Epidermal melanocyte (primary cell): Measurements from ENCODE around the gene POLR3G.

ENCODE experiments used
- DNase-seq: peaks from one replicate; pipeline ENCODE4 v3.0.0; 2011; ENCODE audit warnings: low spot score; ENCODE audit not compliant: insufficient read length

POLR3G gene

GRCh38 chr5:90550963-90551362 lies 76.3 kb downstream of the POLR3G start:
- DNase-seq, result no peak

DNA sequence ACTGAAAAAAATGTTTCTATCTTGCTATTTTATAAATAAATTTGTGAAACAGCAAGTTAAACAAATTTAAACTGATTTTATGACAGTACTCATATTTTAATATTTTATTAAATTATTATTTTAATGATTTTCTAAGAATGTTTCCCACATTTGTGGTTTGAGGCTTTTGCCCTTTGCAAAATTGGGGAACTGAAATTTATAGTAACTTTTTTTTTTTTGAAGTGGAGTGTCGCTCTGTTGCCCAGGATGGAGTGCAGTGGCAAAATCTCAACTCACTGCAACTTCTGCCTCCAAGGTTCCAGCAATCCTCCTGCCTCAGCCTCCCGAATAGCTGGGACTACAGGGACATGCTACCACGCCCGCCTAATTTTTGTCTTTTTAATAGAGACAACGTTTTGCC lies 76.7 kb downstream of the POLR3G start:
- no peak for DNase-seq

GRCh38 chr5:90553711-90554110 lies 79.0 kb downstream of the POLR3G start:
- no peak for DNase-seq

- no peak for DNase-seq
Observed at GRCh38 chr5:90554358-90555006, 79.8 kb downstream of the POLR3G start.

DNA sequence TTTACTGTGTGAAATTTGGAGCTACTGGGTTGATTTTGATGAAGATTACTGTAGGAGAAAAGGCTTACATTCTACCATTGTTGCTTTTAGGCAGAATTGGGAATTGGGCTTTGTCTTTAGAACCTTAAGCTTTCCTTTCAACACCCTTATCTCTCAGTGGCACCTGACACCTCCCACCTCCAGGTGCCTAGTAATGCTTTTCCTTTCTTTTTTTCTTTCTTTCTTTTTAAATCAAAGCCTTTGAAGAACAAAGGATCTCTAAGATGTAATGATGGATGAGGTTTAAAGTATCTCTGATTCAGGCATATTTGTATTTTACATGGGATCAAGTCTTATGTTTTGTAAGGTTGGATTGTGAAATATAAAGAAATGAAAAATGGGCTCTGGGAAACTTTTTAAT lies 81.0 kb downstream of the POLR3G start:
- no peak for DNase-seq

DNA sequence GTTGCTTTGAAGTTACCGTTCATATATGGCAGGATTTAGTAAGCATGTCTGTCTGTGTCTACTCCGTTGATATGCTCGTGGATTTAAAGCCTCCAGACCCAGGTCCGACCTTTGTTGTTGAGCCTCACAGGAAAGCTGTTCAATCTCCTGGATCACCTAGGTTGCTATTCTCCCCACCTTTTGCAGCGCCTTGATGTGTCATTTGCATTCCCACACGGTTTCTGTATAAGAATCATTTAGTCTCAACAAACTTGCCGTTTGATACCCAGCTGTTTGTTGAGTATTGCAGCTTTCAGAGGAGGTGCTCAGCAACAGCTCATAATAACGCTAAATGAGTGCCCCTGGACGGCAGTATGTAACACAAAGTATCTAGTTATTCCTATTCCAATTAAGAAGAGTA lies 82.7 kb downstream of the POLR3G start:
- DNase-seq, result no peak

- no peak for DNase-seq
Observed at GRCh38 chr5:90557871-90558270, 83.2 kb downstream of the POLR3G start.

GRCh38 chr5:90558344-90559192 lies 83.9 kb downstream of the POLR3G start, which contains the start of gene ADGRV1:
TSS of gene ADGRV1 (plus strand) at chr5:90558797. CDS start at chr5:90558896, 99 bp downstream.
- DNase-seq, result no peak

- DNase-seq, result no peak
Observed at GRCh38 chr5:90560771-90561170, 86.1 kb downstream of the POLR3G start.

DNA sequence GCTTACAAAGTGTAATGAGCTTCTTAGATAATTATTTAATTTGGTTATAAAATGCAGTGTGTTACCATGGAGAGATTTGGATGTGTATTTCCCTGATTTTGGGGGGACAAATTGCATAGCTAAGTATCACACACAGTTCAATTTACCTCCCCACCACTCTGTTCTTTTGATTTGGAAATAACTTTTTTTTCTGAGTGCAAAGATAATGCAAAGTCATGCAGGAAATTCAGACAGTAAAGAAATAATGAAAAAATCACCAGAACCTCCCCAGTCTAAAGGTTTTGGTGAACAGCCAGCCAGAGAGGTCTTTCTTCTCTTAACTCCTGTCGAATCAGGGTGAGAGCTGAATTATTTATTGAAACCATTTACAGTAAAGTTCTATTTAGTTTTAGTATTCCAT lies 87.1 kb downstream of the POLR3G start:
- DNase-seq, result no peak

- no peak for DNase-seq
Observed at GRCh38 chr5:90562341-90562740, 87.7 kb downstream of the POLR3G start.

DNA sequence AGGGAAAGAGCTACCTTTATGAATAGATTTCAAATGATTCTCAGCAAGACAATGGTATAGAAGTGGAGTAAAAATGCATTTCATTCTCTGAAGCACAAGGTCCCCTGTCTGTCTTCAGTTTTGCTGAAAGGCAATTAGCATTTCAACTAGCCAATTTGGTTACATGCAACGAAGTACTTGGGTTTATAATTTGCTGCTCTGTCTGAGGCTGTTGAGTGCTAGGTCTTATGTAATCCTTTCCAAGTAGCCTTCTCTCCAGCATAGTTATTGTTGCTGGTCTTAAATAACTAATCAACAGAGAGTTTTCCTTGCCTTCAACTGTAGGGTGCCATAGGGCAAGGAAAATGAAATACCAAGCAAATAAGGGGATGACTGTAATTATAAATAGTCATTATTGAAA lies 88.4 kb downstream of the POLR3G start:
- no peak for DNase-seq
